ENCODE results near the gene ZCCHC8. TPM values are rescaled to one million over a fixed set of nuclear protein-coding genes. Genes with fewer than 3 reads are reported as not detected.

ZCCHC8 gene
- polyA plus RNA-seq, 1 experiment: 12.7 TPM

- TF ChIP-seq, protein P1, sequence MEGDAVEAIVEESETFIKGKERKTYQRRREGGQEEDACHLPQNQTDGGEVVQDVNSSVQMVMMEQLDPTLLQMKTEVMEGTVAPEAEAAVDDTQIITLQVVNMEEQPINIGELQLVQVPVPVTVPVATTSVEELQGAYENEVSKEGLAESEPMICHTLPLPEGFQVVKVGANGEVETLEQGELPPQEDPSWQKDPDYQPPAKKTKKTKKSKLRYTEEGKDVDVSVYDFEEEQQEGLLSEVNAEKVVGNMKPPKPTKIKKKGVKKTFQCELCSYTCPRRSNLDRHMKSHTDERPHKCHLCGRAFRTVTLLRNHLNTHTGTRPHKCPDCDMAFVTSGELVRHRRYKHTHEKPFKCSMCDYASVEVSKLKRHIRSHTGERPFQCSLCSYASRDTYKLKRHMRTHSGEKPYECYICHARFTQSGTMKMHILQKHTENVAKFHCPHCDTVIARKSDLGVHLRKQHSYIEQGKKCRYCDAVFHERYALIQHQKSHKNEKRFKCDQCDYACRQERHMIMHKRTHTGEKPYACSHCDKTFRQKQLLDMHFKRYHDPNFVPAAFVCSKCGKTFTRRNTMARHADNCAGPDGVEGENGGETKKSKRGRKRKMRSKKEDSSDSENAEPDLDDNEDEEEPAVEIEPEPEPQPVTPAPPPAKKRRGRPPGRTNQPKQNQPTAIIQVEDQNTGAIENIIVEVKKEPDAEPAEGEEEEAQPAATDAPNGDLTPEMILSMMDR (IDR thresholded peaks at IDR 0.05; ENCODE audit: insufficient read depth, low read depth, low read length): no peak
- Histone ChIP-seq H3K27me3 (ENCODE audit: control insufficient read depth, insufficient read depth, low read length) (no peaks in the 10 kb centered on the region), H3K4me3 (ENCODE audit: low read depth, low read length) (no peak overlapping the region), H3K36me3 (ENCODE audit: control insufficient read depth, insufficient read depth, low read length) (peaks cover 20% of the 10 kb centered on the region)
- POLR2A ChIA-PET: no interaction called here
- no peak for DNase-seq (ENCODE audit: low read depth)
- CTCF ChIA-PET: interaction anchor here (0.7 to 3.3 kb wide), 4 partner anchors 11 to 84 kb away, joined by 3 to 13 read pairs (median 4); no protein-coding TSS in a partner anchor
These were observed 16.8 kb downstream of the ZCCHC8 start for GRCh38 chr12:122483969-122484368.

GRCh38 chr12:122481861-122482260 lies 18.9 kb downstream of the ZCCHC8 start:
- Histone ChIP-seq H3K4me3 (ENCODE audit: low read depth, low read length) (no peak overlapping the region), H3K27me3 (ENCODE audit: control insufficient read depth, insufficient read depth, low read length) (no peaks in the 10 kb centered on the region), H3K36me3 (ENCODE audit: control insufficient read depth, insufficient read depth, low read length) (peaks cover 15% of the 10 kb centered on the region)
- TF ChIP-seq, protein P1 (IDR thresholded peaks at IDR 0.05; ENCODE audit: insufficient read depth, low read depth, low read length): no peak
- CTCF ChIA-PET: no interaction called here
- POLR2A ChIA-PET: no interaction called here
- DNase-seq (ENCODE audit: low read depth): no peak

GRCh38 chr12:122480753-122481152 lies 20.0 kb downstream of the ZCCHC8 start:
- H3K36me3 ChIP-seq (ENCODE audit: control insufficient read depth, insufficient read depth, low read length): peaks cover 17% of the 10 kb centered on the region
- no peak for DNase-seq (ENCODE audit: low read depth)
- ChIA-PET CTCF (interaction anchor here (0.7 to 1.0 kb wide), 2 partner anchors 9 to 14 kb away, joined by 3 to 4 read pairs; no protein-coding TSS in a partner anchor), POLR2A (no interaction called here)
- H3K27me3 ChIP-seq (ENCODE audit: control insufficient read depth, insufficient read depth, low read length): no peaks in the 10 kb centered on the region
- no peak overlapping the region for H3K4me3 ChIP-seq (ENCODE audit: low read depth, low read length)
- TF ChIP-seq, protein P1 (IDR thresholded peaks at IDR 0.05; ENCODE audit: insufficient read depth, low read depth, low read length): no peak

DNA sequence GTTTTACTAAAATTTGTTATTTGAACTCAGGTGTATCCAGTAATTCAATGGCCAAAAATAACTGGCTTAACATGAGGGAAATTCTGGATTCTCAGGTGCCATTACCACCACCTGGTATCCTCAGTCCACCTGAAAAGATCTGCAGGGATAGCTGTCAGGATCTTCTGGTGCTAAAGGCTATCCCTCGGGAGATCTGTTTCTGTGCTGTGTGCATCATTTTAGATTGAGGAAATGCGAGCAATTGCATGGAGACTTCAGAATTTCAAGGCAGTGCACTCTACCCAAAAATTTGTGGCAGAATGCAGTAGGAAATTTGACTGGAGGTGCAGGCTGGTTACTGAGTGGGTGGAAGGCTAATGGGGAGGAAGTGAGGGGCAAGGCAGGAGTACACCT lies 26.4 kb downstream of the ZCCHC8 start:
- TF ChIP-seq, protein P1 (IDR thresholded peaks at IDR 0.05; ENCODE audit: insufficient read depth, low read depth, low read length): no peak
- Histone ChIP-seq H3K36me3 (ENCODE audit: control insufficient read depth, insufficient read depth, low read length) (peaks cover 18% of the 10 kb centered on the region), H3K27me3 (ENCODE audit: control insufficient read depth, insufficient read depth, low read length) (no peaks in the 10 kb centered on the region), H3K4me3 (ENCODE audit: low read depth, low read length) (no peak overlapping the region)
- CTCF ChIA-PET: interaction anchor here (0.6 to 5.7 kb wide), 2 partner anchors 75 to 78 kb away, joined by 3 to 85 read pairs; no protein-coding TSS in a partner anchor
- POLR2A ChIA-PET: no interaction called here
- no peak for DNase-seq (ENCODE audit: low read depth)

- POLR2A ChIA-PET: no interaction called here
- DNase-seq (ENCODE audit: low read depth): no peak
- peaks cover 18% of the 10 kb centered on the region for H3K36me3 ChIP-seq (ENCODE audit: control insufficient read depth, insufficient read depth, low read length)
These were observed 27.0 kb downstream of the ZCCHC8 start for GRCh38 chr12:122473543-122474323.

More at GRCh38 chr12:122473543-122474323, 27.0 kb downstream of the ZCCHC8 start:
- H3K27me3 ChIP-seq (ENCODE audit: control insufficient read depth, insufficient read depth, low read length): no peaks in the 10 kb centered on the region
- CTCF ChIA-PET: interaction anchor here (0.8 to 5.7 kb wide), 6 partner anchors 15 to 79 kb away, joined by 3 to 85 read pairs (median 3); partner anchors contain the start of gene CLIP1
- TF ChIP-seq, protein P1 (IDR thresholded peaks at IDR 0.05; ENCODE audit: insufficient read depth, low read depth, low read length): no peak
- H3K4me3 ChIP-seq (ENCODE audit: low read depth, low read length): no peak overlapping the region

Data from BJ (cell line).